IMR-90 (cell line): Measurements from ENCODE around the gene ATP8B4.

Source experiments
- CTCF ChIP-seq: conservative IDR thresholded peaks from 2 replicates; pipeline ENCODE4 v1.5.1; 2012; ENCODE audit warnings: mild to moderate bottlenecking, low read depth, low read length, improper control_type of control experiment
- NFE2L2 ChIP-seq: fragments of 150-350 bp; IDR thresholded peaks from 2 replicates; pipeline ENCODE4 v1.6.1; 2016; ENCODE audit warnings: low read depth, mild to moderate bottlenecking, low read length
- POLR2A ChIP-seq: IDR thresholded peaks from 2 replicates; pipeline ENCODE4 v1.6.1; 2012; ENCODE audit warnings: mild to moderate bottlenecking, low read depth, low read length
- RAD21 ChIP-seq: IDR thresholded peaks from 2 replicates; pipeline ENCODE4 v1.6.1; 2012; ENCODE audit warnings: low read length, improper control_type of control experiment

DNA sequence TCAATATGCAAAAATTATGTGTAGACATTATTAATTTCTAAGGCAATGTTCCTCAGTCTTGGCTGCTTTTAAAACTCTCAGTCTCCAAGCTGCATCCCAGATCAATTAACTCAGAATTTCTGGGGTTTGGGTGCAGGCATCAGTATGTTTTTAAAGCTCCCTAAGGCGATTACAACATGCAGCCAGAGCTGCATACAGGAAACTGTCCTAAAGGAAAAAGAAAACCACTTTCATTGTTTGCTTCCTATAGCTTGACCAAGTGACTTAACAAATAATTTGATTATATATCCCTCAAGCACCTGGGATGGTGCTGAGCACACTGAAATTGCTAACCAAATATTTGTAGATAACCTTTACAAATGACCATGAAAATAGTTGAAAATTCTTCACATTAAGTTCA is 303.5 kb downstream of the ATP8B4 start:
- TF ChIP-seq POLR2A, result no peak
- TF ChIP-seq NFE2L2, result no peak
- TF ChIP-seq CTCF, result no peak
- TF ChIP-seq RAD21, result no peak
